Measurements from ENCODE around the gene CYTIP. TPM values are rescaled to one million over a fixed set of nuclear protein-coding genes. Genes with fewer than 3 reads are reported as not detected.

The CYTIP gene
- polyA plus RNA-seq, 1 experiment = not detected

GRCh38 chr2:157487747-157488146, 43.9 kb upstream of the CYTIP start:
- CTCF ChIA-PET = interaction anchor here (0.9 to 1.1 kb wide), 2 partner anchors 161 to 523 kb away, joined by 3 read pairs; no protein-coding TSS in a partner anchor
- H3K27me3 ChIP-seq (ENCODE audit: control insufficient read depth, insufficient read depth, low read length) = no peaks in the 10 kb centered on the region
- H3K27ac ChIP-seq (ENCODE audit: low read depth, low read length) = no peak overlapping the region
- POLR2A ChIA-PET = no interaction called here
- no peak for DNase-seq (ENCODE audit: low read depth, low spot score)
- H3K4me3 ChIP-seq (ENCODE audit: low read depth, low read length) = no peak overlapping the region
- H3K9me3 ChIP-seq (ENCODE audit: control insufficient read depth, insufficient read depth, low read length) = no peaks in the 10 kb centered on the region
- TF ChIP-seq CTCF (IDR thresholded peaks at IDR 0.05; ENCODE audit: low read depth, low read length) = no peak

GRCh38 chr2:157487271-157487610, 43.4 kb upstream of the CYTIP start:
- TF ChIP-seq CTCF (IDR thresholded peaks at IDR 0.05; ENCODE audit: low read depth, low read length) = no peak
- Histone ChIP-seq H3K27me3 (ENCODE audit: control insufficient read depth, insufficient read depth, low read length) (peaks cover 2% of the 10 kb centered on the region), H3K9me3 (ENCODE audit: control insufficient read depth, insufficient read depth, low read length) (no peaks in the 10 kb centered on the region), H3K4me3 (ENCODE audit: low read depth, low read length) (no peak overlapping the region), H3K27ac (ENCODE audit: low read depth, low read length) (no peak overlapping the region)
- CTCF ChIA-PET = no interaction called here
- POLR2A ChIA-PET = no interaction called here
- no peak for DNase-seq (ENCODE audit: low read depth, low spot score)

- no peak overlapping the region for H3K27ac ChIP-seq (ENCODE audit: low read depth, low read length)
- no peak overlapping the region for H3K4me3 ChIP-seq (ENCODE audit: low read depth, low read length)
- ChIA-PET POLR2A (no interaction called here), CTCF (no interaction called here)
- TF ChIP-seq CTCF (IDR thresholded peaks at IDR 0.05; ENCODE audit: low read depth, low read length) = no peak
- H3K27me3 ChIP-seq (ENCODE audit: control insufficient read depth, insufficient read depth, low read length) = peaks cover 2% of the 10 kb centered on the region
- no peak for DNase-seq (ENCODE audit: low read depth, low spot score)
- no peaks in the 10 kb centered on the region for H3K9me3 ChIP-seq (ENCODE audit: control insufficient read depth, insufficient read depth, low read length)
Observed at GRCh38 chr2:157486596-157487270, 42.8 kb upstream of the CYTIP start.

DNA sequence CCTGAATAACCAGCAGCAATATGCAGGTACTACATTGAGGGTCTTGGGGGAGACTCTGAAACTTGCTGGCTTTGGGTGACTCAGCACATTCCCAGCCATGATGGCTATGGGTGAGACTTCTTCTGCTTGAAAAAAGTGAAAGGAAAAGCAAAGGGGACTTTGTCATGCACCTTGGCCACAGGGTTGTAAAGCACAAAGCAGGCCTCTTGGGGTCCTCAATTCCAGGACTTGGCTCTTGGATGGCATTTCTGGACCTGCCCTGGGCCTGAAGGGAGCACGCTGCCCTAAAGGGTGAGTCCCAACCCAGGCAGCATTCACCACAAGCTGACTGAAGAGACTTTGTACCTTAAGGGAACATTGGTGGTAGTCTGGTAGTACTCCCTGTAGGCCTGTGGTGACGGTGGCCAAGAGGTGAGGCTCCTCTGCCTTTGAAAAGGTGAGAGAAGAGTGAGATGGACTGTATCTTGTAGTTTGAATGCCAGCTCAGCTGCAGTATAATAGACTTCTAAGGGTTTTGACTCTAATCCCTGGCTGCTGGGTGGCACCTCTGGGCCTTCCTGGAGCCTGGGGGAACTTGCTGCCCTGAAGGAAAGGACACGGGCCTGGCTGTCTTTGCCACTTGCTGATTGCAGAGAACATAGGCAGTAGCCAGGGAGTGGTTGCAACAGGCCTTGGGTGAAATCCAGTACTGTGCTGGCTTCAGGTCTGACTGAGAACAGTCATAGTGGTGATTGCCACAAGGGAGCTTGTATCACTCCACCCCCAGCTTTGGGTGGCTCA, 36.5 kb upstream of the CYTIP start:
- no peak overlapping the region for H3K27ac ChIP-seq (ENCODE audit: low read depth, low read length)
- no peak for TF ChIP-seq CTCF (IDR thresholded peaks at IDR 0.05; ENCODE audit: low read depth, low read length)
- ChIA-PET CTCF (no interaction called here), POLR2A (interaction anchor here (0.5 kb wide), 1 partner anchor 410 kb away, joined by 7 read pairs; no protein-coding TSS in a partner anchor)
- peaks cover 2% of the 10 kb centered on the region for H3K27me3 ChIP-seq (ENCODE audit: control insufficient read depth, insufficient read depth, low read length)
- no peaks in the 10 kb centered on the region for H3K9me3 ChIP-seq (ENCODE audit: control insufficient read depth, insufficient read depth, low read length)
- no peak overlapping the region for H3K4me3 ChIP-seq (ENCODE audit: low read depth, low read length)
- DNase-seq (ENCODE audit: low read depth, low spot score) = no peak
